ENCODE results near the gene CTNNA3. TPM values are rescaled to one million over a fixed set of nuclear protein-coding genes. Genes with fewer than 3 reads are reported as not detected.
A peak's percentile ranks its signal among the peaks of the same experiment; 100 is the strongest.
"Not testable (repeated sequence)": the region's sequence is repeated elsewhere in the genome, so short reads cannot be mapped to it uniquely, and the experiment has no call there.

CTNNA3 gene
- total and polyA plus RNA-seq, 5 donors from 2014 or later, result not detected

DNA sequence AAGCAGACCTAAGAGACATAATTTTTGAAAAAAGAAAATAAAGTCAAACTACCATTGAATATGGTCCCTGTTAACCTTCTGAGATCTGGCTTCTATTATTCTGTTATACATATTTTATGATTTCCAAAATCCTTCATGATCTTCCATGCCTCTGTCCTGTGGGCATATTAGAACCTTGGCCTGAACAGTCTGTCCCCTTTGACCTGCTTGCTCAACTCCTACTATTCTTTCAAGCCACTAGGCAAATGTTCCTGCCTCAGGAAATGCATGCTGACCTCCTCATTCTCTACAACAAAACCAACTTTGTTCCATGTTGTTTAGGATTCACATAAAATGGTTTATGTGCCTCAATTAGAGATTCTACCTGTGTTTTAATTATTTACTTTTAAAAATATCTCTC lies 1315.0 kb downstream of the CTNNA3 start:
- Histone ChIP-seq H3K27me3 (ENCODE audit: control insufficient read depth, insufficient read depth, low read length) (no peaks in the 10 kb centered on the region), H3K36me3 (ENCODE audit: control insufficient read depth, insufficient read depth, low read length) (no peaks in the 10 kb centered on the region), H3K4me1 (ENCODE audit: control insufficient read depth, insufficient read depth, low read length, poor library complexity, severe bottlenecking) (no peaks in the 10 kb centered on the region), H3K27ac (ENCODE audit: insufficient read depth, low read length, poor library complexity, severe bottlenecking) (no peak overlapping the region), H3K9me3 (ENCODE audit: control insufficient read depth in 2 of 2, low read length in 2 of 2) (no peaks in the 10 kb centered on the region), H3K4me3 (ENCODE audit: low read depth, low read length) (no peak overlapping the region)
- H3K27me3 Mint-ChIP-seq, result no peaks in the 10 kb centered on the region
- no peaks in the 10 kb centered on the region for H3K36me3 Mint-ChIP-seq
- no peaks in the 10 kb centered on the region for H3K4me1 Mint-ChIP-seq
- DNase-seq (no peak), ATAC-seq (ENCODE audit: low read depth in 2 of 2) (no peak)
- no peak overlapping the region for H3K4me3 Mint-ChIP-seq
- H3K27ac Mint-ChIP-seq, result no peak overlapping the region
- peaks cover 0 to 28% (median 8%) of the 10 kb centered on the region in 7 donors for H3K9me3 Mint-ChIP-seq

DNA sequence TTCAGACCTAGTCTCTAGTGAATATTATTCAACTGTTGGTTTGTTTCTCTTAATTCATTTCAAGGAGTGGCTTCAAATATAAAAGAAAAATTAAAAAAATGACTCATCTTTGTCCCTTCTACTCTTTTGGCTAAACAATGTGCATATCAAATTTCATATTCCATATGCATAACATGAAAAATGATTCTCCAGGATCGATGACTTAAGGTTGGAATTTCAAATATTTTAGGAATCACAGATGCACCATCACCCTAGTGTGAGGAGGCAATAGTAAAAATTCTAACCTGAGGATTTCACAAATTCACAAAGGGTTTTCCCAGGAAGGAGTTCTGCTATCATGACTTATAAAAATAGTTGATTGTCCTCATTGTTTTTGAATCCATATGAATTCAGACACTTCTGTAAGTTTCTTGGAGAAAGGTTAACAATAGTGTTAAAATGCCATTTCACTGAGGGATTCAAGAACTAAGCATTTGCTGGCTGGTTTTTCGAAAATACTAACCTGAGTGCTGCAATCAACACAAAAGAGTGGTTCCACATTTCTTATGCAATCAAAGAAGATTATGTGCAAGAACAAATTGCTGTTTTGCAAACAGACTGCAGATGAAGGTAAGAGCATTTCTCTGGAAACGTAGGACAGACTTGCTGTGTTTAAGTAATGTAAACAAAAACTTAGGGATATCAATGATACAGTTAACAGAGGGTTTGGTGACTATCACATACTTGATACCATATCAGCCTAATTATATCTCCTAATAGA lies 1317.7 kb downstream of the CTNNA3 start:
- H3K4me1 Mint-ChIP-seq, result no peaks in the 10 kb centered on the region
- ATAC-seq (ENCODE audit: low read depth in 2 of 2) (no peak), DNase-seq (no peak)
- Histone ChIP-seq H3K9me3 (ENCODE audit: control insufficient read depth in 2 of 2, low read length in 2 of 2) (no peaks in the 10 kb centered on the region), H3K4me1 (ENCODE audit: control insufficient read depth, insufficient read depth, low read length, poor library complexity, severe bottlenecking) (no peaks in the 10 kb centered on the region), H3K36me3 (ENCODE audit: control insufficient read depth, insufficient read depth, low read length) (no peaks in the 10 kb centered on the region), H3K4me3 (ENCODE audit: low read depth, low read length) (no peak overlapping the region), H3K27ac (ENCODE audit: insufficient read depth, low read length, poor library complexity, severe bottlenecking) (no peak overlapping the region), H3K27me3 (ENCODE audit: control insufficient read depth, insufficient read depth, low read length) (no peaks in the 10 kb centered on the region)
- H3K27me3 Mint-ChIP-seq, result no peaks in the 10 kb centered on the region
- H3K27ac Mint-ChIP-seq, result no peak overlapping the region
- no peak overlapping the region for H3K4me3 Mint-ChIP-seq
- H3K36me3 Mint-ChIP-seq, result no peaks in the 10 kb centered on the region
- H3K9me3 Mint-ChIP-seq, result peaks cover 1 to 25% (median 7%) of the 10 kb centered on the region in 7 donors

DNA sequence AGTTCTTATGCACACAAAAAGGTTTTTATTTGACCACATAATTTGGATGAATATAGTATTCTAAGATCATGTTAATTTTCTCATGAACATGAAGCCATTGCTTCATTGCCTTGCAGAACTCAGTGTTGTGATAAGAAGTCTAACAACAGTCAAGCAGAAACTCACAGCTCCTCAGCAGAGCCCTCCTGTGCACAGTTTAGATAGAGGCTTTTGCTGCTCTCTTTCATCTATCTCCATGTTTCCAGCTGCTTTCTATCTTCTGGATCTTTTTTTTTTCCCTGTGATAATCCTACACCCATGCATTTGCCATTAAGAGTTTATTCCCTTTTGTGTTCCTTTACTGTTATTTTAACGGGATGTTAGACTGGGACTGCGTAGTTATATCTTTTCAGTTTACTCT lies 1327.8 kb downstream of the CTNNA3 start:
- no peak for ATAC-seq (ENCODE audit: low read depth in 2 of 2)

DNA sequence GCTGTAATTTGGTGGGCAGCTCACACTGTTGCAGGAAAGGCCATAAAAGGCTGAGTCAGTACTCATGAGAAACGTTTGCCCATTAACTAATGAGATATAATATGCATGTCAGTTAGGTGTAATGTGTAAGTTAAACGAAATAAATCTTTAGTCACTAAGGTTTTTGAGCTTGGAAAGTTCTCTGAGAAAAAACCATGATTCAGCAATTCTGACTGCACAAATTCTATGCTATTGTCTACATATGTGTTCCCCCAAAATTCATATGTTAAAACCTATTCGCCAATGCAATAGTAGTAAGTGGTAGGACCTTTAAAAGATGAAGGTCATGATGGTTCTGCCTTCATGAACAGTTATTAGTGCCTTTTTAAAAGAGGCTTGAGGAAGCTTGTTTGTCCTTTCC lies 1329.8 kb downstream of the CTNNA3 start:
- Mint-ChIP-seq H3K4me3 (no peak overlapping the region), H3K27me3 (no peaks in the 10 kb centered on the region), H3K4me1 (no peaks in the 10 kb centered on the region), H3K36me3 (no peaks in the 10 kb centered on the region), H3K27ac (no peak overlapping the region), H3K9me3 (peaks cover 0 to 9% (median 4%) of the 10 kb centered on the region in 7 donors)
- Histone ChIP-seq H3K27ac (ENCODE audit: insufficient read depth, low read length, poor library complexity, severe bottlenecking) (no peak overlapping the region), H3K9me3 (ENCODE audit: control insufficient read depth in 2 of 2, low read length in 2 of 2) (peaks cover 0 to 3% of the 10 kb centered on the region in 2 experiments), H3K36me3 (ENCODE audit: control insufficient read depth, insufficient read depth, low read length) (no peaks in the 10 kb centered on the region), H3K4me3 (ENCODE audit: low read depth, low read length) (no peak overlapping the region), H3K4me1 (ENCODE audit: control insufficient read depth, insufficient read depth, low read length, poor library complexity, severe bottlenecking) (no peaks in the 10 kb centered on the region), H3K27me3 (ENCODE audit: control insufficient read depth, insufficient read depth, low read length) (no peaks in the 10 kb centered on the region)
- no peak for ATAC-seq (ENCODE audit: low read depth in 2 of 2)
- DNase-seq, result no peak

More for the DNA sequence above, 1327.8 kb downstream of the CTNNA3 start:
- Histone ChIP-seq H3K4me1 (ENCODE audit: control insufficient read depth, insufficient read depth, low read length, poor library complexity, severe bottlenecking) (no peaks in the 10 kb centered on the region), H3K27ac (ENCODE audit: insufficient read depth, low read length, poor library complexity, severe bottlenecking) (no peak overlapping the region), H3K9me3 (ENCODE audit: control insufficient read depth in 2 of 2, low read length in 2 of 2) (peaks cover 0 to 3% of the 10 kb centered on the region in 2 experiments), H3K36me3 (ENCODE audit: control insufficient read depth, insufficient read depth, low read length) (no peaks in the 10 kb centered on the region), H3K27me3 (ENCODE audit: control insufficient read depth, insufficient read depth, low read length) (no peaks in the 10 kb centered on the region), H3K4me3 (ENCODE audit: low read depth, low read length) (no peak overlapping the region)
- no peak for DNase-seq
- H3K27me3 Mint-ChIP-seq, result no peaks in the 10 kb centered on the region
- H3K36me3 Mint-ChIP-seq, result no peaks in the 10 kb centered on the region
- peak overlapping the region in 1 of 3 donors; percentile 81 for H3K27ac Mint-ChIP-seq
- no peaks in the 10 kb centered on the region for H3K4me1 Mint-ChIP-seq
- no peak overlapping the region for H3K4me3 Mint-ChIP-seq
- peaks cover 0 to 9% (median 4%) of the 10 kb centered on the region in 7 donors for H3K9me3 Mint-ChIP-seq

DNA sequence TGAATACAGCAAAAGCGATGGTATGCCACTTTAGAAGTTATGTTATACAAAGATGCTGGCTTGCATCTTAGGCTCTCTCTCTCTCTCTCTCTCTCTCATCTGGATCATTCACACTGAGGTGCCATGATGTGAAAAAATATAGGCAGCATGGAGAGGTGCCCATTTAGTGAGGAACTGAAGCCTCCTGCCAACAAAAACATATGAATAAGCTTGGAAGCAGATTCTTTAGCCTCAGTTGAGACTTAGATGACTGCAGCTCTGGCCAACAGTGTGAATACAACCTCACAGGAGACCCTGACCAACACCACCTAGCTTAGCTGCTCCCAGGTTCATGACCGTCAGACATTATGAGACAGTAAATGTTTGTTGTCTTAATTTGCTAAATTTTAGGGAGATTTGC lies 1330.3 kb downstream of the CTNNA3 start:
- Histone ChIP-seq H3K27me3 (ENCODE audit: control insufficient read depth, insufficient read depth, low read length) (no peaks in the 10 kb centered on the region), H3K9me3 (ENCODE audit: control insufficient read depth in 2 of 2, low read length in 2 of 2) (peaks cover 0 to 3% of the 10 kb centered on the region in 2 experiments), H3K4me3 (ENCODE audit: low read depth, low read length) (no peak overlapping the region), H3K27ac (ENCODE audit: insufficient read depth, low read length, poor library complexity, severe bottlenecking) (no peak overlapping the region), H3K36me3 (ENCODE audit: control insufficient read depth, insufficient read depth, low read length) (no peaks in the 10 kb centered on the region), H3K4me1 (ENCODE audit: control insufficient read depth, insufficient read depth, low read length, poor library complexity, severe bottlenecking) (no peaks in the 10 kb centered on the region)
- Mint-ChIP-seq H3K9me3 (peaks cover 0 to 9% (median 4%) of the 10 kb centered on the region in 7 donors), H3K4me3 (no peak overlapping the region), H3K36me3 (no peaks in the 10 kb centered on the region), H3K27me3 (no peaks in the 10 kb centered on the region), H3K4me1 (no peaks in the 10 kb centered on the region), H3K27ac (no peak overlapping the region)
- no peak for DNase-seq
- no peak for ATAC-seq (ENCODE audit: low read depth in 2 of 2)

DNA sequence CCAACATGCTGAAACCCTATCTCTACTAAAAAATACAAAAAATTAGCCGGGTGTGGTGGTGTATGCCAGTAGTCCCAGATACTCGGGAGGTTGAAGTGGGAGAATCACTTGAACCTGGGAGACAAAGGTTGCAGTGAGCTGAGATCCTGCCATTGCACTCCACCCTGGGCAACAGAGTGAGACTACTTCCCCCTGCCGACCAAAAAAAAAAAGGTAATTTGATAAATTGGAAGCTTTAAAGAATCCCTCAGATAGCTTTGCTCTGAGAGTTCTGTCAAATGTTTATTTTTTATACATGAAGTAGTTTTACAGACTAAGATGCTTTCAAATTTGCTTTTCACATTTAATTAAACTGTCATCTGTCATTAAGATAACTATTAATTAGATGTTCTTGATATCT lies 1333.5 kb downstream of the CTNNA3 start:
- Mint-ChIP-seq H3K9me3 (peaks cover 0 to 10% (median 3%) of the 10 kb centered on the region in 7 donors), H3K4me1 (no peaks in the 10 kb centered on the region), H3K27me3 (no peaks in the 10 kb centered on the region), H3K36me3 (no peaks in the 10 kb centered on the region), H3K27ac (no peak overlapping the region), H3K4me3 (no peak overlapping the region)
- Histone ChIP-seq H3K27me3 (ENCODE audit: control insufficient read depth, insufficient read depth, low read length) (no peaks in the 10 kb centered on the region), H3K4me3 (ENCODE audit: low read depth, low read length) (no peak overlapping the region), H3K27ac (ENCODE audit: insufficient read depth, low read length, poor library complexity, severe bottlenecking) (no peak overlapping the region), H3K4me1 (ENCODE audit: control insufficient read depth, insufficient read depth, low read length, poor library complexity, severe bottlenecking) (no peaks in the 10 kb centered on the region), H3K36me3 (ENCODE audit: control insufficient read depth, insufficient read depth, low read length) (no peaks in the 10 kb centered on the region), H3K9me3 (ENCODE audit: control insufficient read depth in 2 of 2, low read length in 2 of 2) (peaks cover 0 to 3% of the 10 kb centered on the region in 2 experiments)
- DNase-seq, result no peak
- ATAC-seq (ENCODE audit: low read depth in 2 of 2), result no peak

DNA sequence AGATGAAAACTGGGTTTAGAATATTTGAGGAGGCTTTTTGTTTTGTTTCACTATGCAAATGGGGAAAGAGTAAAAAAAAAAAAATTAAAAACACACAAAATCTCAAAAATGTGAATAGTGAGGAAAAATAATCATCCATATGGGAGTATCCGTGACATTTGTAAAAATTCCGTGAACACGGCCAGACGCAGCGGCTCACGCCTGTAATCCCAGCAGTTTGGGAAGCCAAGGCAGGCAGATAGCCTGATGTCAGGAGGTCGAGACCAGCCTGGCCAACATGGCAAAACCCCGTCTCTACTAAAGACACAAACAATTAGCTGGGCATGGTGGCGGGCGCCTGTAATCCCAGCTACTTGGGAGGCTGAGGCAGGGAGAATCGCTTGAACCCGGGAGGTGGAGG lies 1342.2 kb downstream of the CTNNA3 start:
- H3K27ac Mint-ChIP-seq; ATAC-seq (ENCODE audit: low read depth in 2 of 2); H3K27me3 ChIP-seq (ENCODE audit: control insufficient read depth, insufficient read depth, low read length); H3K36me3 Mint-ChIP-seq; H3K27me3 Mint-ChIP-seq; H3K4me1 ChIP-seq (ENCODE audit: control insufficient read depth, insufficient read depth, low read length, poor library complexity, severe bottlenecking); H3K27ac ChIP-seq (ENCODE audit: insufficient read depth, low read length, poor library complexity, severe bottlenecking); H3K4me3 ChIP-seq (ENCODE audit: low read depth, low read length); H3K4me1 Mint-ChIP-seq; H3K36me3 ChIP-seq (ENCODE audit: control insufficient read depth, insufficient read depth, low read length); H3K9me3 ChIP-seq (ENCODE audit: control insufficient read depth in 2 of 2, low read length in 2 of 2); DNase-seq; H3K4me3 Mint-ChIP-seq: not testable (repeated sequence)
- peaks cover 0 to 13% (median 4%) of the 10 kb centered on the region in 7 donors for H3K9me3 Mint-ChIP-seq

DNA sequence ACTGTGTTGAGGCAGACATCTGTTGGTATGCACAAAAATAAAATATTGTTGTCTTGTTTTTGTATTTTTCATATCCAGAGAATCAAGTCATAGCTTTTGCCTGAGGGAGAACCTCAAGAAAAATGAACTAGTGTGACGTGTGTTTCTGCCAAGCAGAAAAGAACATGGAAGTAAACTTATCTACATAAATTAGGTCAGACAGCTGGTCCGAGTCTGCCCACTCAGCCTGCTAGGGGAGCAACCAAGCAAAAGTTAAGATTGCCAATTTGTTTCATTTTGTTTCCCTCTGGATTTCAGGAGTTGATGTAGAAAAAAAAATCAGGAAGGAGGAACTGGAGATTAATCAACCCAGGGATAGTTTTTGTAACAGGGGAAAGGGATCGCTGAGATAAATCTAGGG lies 1342.6 kb downstream of the CTNNA3 start:
- Histone ChIP-seq H3K36me3 (ENCODE audit: control insufficient read depth, insufficient read depth, low read length) (no peaks in the 10 kb centered on the region), H3K9me3 (ENCODE audit: control insufficient read depth in 2 of 2, low read length in 2 of 2) (peaks cover 0 to 3% of the 10 kb centered on the region in 2 experiments), H3K4me1 (ENCODE audit: control insufficient read depth, insufficient read depth, low read length, poor library complexity, severe bottlenecking) (no peaks in the 10 kb centered on the region), H3K4me3 (ENCODE audit: low read depth, low read length) (no peak overlapping the region), H3K27me3 (ENCODE audit: control insufficient read depth, insufficient read depth, low read length) (no peaks in the 10 kb centered on the region), H3K27ac (ENCODE audit: insufficient read depth, low read length, poor library complexity, severe bottlenecking) (no peak overlapping the region)
- ATAC-seq (ENCODE audit: low read depth in 2 of 2), result no peak
- no peak overlapping the region for H3K27ac Mint-ChIP-seq
- no peak for DNase-seq
- H3K27me3 Mint-ChIP-seq, result peaks cover 4% of the 10 kb centered on the region
- no peak overlapping the region for H3K4me3 Mint-ChIP-seq
- no peaks in the 10 kb centered on the region for H3K36me3 Mint-ChIP-seq
- H3K4me1 Mint-ChIP-seq, result no peaks in the 10 kb centered on the region
- H3K9me3 Mint-ChIP-seq, result peaks cover 0 to 12% (median 3%) of the 10 kb centered on the region in 7 donors
